GM18511 (cell line): ENCODE measurements around the gene RNF214.
"Not testable (repeated sequence)": the region's sequence is repeated elsewhere in the genome, so short reads cannot be mapped to it uniquely, and the experiment has no call there.

ENCODE experiments used
- ATAC-seq: cut with Tn5 transposase; IDR thresholded peaks from one replicate; pipeline ENCODE4 v1.9.1; 2021; ENCODE audit warnings: mild to moderate bottlenecking, moderate library complexity; ENCODE audit not compliant: unreplicated experiment

Gene RNF214

DNA sequence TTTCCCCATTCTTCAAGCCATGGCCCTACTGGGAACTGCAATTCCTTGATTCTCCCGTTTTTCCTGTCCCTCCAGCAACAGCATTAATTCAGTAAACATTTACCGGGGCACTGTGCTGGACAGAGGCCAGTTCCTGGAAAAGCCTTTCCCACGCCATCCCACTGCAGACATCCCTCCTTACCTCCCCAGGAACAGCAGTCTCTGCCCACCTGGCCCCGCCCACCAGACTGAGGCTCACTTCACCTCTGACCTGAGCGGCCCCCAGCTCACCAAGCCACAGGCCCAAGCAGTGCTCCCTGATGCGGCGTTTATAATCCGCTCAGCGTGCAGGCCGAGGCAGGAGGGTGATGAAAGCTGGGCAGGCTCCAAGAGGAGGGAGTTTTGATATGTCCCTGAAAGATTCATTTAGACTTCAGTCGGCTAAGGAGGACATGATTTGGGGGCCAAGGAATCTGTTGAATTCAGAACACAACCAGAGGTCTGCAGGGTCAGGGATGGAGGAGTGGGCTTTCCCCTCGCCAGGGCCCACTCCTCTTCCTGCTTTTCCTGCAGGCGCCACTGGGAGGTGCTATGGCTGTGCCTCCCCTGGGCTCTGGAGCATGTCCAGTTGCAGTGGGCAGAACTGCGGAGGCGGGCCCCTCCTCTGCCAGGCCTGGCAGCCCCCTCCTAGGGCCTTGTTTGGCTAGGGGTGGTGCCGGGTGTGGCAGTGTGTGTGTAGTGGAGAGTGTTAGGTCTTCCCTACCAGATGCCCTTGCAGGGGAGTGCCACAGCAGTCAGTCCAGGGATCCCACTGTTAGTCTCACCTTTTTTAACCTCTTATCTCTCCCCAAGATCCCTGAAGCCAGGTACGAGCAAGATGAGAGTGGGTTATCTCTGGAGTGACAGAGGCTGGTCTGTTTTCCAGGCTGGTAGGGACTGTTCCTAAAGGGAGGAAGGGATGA lies 34.7 kb upstream of the RNF214 start:
- no peak for ATAC-seq

DNA sequence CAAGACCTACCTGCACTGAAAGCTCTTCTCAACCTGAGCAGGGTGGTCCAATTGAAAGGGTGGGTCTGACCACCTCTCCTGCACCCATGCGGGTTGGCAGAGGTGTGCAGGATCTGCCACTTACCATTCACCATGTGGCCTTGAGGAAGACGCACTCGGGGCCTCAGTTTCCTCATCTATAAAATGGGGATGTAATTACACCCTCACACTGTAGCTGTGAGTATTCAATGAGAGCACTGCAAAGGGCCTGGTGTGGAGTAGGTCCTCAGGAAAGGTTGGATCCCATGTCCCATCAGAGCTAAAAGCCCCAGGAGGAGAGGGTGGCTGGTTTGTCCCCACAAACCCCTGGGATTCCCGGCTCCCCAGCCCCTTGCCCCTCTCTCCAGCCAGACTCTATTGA lies 33.9 kb upstream of the RNF214 start:
- ATAC-seq = no peak

DNA sequence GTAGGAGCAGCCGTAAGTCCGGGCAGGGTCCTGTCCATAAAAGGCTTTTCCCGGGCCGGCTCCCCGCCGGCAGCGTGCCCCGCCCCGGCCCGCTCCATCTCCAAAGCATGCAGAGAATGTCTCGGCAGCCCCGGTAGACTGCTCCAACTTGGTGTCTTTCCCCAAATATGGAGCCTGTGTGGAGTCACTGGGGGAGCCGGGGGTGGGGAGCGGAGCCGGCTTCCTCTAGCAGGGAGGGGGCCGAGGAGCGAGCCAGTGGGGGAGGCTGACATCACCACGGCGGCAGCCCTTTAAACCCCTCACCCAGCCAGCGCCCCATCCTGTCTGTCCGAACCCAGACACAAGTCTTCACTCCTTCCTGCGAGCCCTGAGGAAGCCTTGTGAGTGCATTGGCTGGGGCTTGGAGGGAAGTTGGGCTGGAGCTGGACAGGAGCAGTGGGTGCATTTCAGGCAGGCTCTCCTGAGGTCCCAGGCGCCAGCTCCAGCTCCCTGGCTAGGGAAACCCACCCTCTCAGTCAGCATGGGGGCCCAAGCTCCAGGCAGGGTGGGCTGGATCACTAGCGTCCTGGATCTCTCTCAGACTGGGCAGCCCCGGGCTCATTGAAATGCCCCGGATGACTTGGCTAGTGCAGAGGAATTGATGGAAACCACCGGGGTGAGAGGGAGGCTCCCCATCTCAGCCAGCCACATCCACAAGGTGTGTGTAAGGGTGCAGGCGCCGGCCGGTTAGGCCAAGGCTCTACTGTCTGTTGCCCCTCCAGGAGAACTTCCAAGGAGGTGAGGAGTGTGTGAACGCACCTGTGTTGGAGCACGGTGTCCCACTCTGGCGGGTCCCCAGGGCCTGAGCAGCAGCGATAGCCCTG lies 33.2 kb upstream of the RNF214 start, which contains the start of gene TAGLN:
TAGLN (plus strand) TSS at position 318 of the 863 bp plus-strand sequence. CDS start 3,644 bp downstream, outside the sequence.
- no peak for ATAC-seq

DNA sequence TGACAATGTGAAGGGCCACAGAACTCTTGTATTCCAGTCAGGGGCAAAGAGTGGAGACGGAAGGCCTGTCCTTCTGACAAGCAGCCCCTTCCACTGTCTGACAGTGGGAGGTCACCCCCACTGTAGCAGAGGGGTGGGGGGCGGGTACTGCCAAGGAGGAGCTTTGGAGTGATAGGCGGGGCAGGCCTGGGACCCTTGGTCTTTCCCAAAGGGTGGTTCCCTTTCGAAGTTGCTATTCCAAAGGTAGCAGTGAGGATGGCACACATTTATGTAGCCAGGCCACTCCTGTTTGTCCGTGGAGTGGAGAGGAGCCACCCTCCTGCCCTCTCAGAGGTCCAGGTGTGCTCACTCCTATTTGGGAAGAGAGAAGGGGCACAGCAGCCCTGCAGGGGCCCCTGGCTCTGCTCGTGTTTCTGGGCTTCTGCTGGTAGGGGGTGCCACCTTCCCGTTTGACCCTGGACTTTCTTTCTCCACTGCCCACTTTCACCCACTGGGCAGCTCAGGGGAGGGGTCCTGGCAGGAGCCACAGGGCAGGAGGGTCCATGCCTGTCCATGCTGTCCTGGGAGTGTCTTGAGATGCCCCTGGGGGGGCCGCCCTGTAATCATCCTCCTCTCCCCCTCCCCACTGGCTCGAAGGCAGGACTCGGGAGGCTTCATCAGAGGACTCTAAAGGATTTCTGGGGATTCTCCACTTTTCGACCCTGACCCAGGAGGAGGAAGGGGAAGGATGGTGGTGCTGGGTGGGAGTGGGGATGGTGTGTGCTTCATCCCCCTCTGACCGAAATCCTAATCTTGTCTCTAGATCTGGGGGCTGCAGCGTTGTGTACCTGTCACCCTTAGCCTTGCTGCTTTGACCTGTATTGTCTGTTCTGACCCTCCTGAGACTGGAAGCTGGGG lies 32.3 kb upstream of the RNF214 start:
- no peak for ATAC-seq

DNA sequence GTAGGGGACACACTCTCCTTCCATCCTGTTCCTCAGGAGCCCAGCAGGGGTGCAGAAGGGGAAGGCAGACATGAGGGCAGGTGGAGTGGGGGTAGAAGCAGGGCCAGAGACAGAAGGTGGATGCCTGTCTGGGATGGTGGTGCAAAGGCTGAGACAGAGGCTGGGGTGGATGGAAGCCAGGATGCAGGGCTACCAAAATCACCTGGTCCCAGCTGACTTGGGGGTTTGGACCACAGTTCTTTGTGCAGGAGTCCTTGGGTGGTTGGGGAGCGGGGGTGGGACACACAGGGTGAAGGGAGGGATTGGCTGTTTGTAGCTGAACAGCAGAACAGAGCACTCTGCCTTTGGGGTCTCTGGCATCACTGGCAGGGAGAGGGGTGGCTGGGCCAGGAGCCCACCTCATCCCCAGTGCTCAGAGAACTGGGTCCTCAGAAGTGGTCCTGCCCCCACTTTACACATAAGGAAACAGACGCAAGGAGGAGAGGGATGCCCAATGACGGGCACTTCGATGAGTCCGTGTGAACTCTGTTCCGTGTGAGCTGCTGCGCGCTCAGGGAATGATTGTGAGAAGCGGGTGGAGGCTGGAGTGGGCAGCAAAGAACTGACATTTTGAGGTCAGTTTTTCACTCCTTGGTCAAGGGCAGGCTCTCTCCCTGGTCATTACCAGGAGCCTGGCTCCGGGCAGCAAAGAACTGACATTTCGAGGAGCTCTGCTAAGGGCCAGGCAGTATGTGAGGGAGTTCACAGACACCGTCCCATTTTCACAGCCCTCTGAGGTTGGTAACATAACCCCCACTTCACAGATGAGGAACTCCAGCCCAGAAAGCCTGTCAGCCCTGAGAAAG lies 31.4 kb upstream of the RNF214 start:
- ATAC-seq = no peak

DNA sequence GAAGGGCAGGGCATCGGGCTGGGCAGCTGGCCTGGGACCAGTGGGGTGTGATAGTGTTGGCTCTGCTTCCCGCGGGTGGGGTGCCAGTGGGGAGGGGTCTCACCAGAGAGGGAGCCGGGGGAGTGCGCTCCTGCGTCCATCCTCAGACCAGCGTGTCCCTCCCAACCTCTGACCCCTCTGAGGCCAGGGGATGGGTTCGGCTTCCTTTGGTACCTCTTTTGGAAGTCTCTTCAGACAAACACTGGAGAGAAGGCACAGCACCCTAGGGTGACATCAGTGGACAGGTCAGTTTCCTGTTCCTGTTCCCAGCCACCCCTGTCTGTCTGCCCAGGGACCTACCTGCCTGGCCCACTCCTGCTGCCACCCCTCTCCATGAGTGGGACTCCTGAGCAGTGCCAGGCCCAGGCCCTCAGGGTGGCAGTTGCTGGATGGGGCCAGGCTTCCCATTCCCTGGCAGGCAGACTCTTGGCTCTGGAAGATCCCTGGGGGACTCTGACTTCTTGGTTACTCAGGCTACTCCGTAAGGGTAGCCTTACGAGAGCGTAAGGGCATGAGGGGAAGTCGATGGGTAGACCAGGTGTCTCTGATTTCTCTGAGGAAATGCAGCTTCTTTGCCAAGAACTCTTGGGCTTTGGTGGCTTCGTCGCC lies 30.7 kb upstream of the RNF214 start:
- no peak for ATAC-seq

DNA sequence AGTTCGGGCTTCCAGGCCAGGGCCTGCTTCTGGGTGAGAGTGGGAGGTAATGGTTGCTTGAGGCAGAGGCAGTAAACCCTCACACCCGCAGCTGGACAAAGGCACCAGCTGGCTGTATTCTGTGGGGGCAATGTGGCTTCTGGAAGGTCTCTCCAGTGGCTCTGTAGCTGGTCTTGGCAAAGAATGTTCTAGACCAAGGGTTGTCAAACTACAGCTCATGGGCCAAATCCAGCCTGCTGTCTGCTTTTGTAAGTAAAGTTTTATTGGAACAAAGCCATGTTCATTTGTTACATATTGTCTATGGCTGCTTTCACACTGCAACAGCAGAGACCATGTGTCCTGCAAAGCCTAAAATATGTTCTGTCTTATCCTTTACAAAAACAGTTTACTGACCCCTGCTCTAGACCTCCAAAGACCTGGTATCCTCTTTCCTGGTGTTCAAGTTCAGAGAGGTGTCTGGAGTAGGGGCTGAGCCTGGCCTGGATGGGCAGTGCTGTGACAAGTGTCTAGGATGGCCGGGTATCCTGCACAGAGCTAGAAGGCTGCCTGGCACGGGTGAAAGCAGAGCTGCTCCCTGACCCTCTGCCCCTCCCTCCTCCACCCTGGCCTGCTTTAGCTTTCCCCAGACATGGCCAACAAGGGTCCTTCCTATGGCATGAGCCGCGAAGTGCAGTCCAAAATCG lies 29.9 kb upstream of the RNF214 start:
- ATAC-seq = no peak

DNA sequence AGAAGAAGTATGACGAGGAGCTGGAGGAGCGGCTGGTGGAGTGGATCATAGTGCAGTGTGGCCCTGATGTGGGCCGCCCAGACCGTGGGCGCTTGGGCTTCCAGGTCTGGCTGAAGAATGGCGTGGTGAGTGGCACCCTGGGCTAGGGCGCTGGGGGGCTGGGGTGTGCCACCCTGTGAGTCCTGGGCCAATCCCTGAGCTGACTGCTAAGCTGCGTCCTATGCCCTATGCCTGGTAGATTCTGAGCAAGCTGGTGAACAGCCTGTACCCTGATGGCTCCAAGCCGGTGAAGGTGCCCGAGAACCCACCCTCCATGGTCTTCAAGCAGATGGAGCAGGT lies 29.4 kb upstream of the RNF214 start:
- ATAC-seq = no peak

DNA sequence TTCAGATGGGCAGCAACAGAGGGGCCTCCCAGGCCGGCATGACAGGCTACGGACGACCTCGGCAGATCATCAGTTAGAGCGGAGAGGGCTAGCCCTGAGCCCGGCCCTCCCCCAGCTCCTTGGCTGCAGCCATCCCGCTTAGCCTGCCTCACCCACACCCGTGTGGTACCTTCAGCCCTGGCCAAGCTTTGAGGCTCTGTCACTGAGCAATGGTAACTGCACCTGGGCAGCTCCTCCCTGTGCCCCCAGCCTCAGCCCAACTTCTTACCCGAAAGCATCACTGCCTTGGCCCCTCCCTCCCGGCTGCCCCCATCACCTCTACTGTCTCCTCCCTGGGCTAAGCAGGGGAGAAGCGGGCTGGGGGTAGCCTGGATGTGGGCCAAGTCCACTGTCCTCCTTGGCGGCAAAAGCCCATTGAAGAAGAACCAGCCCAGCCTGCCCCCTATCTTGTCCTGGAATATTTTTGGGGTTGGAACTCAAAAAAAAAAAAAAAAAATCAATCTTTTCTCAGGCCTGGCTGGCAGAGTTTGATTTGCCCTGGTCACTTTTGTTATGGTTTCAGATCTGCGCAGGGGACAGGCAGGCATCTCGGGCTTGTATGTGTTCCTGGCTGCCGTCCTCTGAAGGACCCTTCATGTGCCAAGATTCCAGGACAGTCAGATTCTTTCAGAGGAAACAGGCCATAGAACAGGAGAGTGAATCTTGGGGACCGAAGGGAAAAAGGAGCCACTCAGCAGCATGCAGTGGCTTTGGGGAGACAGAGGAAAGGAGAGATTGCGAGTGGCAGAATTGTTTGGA lies 28.0 kb upstream of the RNF214 start:
- ATAC-seq = no peak

DNA sequence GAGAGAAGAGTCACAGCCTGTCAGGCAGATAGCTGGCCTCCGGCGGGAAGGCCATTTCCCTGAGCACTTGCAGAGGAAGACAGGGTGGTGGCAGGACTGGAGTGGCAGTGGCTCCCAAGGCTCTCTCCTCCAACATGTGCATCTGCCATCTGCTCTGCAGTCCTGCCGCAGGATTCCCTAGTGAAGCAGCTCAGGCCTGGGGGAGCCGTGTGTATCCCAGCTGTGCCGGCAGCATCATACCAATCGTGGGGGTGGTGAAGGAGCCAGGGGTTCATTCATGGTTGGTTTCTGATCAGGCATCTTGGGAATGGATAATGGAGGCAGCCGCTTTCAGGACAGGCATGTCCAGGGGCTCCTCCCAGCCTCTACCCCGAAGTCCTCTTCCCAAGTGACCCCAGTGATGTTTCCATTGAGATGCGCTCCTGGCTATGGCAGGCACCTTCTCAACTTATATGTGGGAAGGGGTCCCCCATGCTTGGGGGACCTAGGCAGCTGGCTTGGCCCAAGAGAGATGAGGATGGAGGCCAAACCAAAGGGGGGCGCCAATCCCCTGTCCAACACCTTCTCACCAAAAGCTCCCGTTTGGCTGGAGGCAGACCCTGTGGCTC lies 27.2 kb upstream of the RNF214 start:
- no peak for ATAC-seq

DNA sequence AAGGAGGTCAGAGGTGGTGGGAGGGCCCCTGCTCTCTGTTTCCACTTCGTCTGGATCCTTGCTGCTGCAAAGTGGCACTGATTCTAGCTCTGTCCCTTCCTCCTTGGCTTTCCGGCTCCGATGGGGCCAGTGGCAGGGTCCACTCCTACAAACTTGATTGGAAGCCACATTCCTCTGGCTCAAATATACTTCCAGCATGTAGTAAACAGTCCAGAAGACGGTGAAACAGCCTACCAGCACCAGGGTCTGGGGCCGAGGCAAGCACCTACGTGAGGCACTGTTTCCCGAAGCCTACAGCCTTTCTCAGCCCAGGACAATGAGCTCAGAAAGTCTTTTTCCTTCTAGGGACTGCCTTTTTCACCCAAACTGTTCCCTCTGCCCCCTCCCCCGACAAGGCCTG lies 26.4 kb upstream of the RNF214 start:
- ATAC-seq = not testable (repeated sequence)

DNA sequence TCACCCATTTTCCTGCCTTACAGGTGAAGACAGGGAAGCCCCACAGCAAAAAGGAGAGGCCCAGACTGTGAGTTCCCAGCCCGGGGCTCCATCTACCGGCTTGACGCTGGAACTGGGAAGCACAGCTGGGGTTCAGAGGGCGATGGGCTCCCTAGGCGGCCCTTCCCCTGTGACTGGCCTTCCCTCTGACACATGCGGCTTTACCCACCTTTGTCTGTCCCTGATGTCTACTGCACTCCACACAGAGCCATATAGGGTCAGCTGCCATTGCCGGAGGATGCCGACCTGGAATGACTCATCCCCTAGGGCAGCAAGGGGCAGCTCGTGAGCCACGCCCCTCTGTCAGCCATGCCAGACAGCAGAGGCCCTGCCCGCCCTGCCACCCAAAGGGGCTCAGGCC lies 25.6 kb upstream of the RNF214 start:
- ATAC-seq = not testable (repeated sequence)

DNA sequence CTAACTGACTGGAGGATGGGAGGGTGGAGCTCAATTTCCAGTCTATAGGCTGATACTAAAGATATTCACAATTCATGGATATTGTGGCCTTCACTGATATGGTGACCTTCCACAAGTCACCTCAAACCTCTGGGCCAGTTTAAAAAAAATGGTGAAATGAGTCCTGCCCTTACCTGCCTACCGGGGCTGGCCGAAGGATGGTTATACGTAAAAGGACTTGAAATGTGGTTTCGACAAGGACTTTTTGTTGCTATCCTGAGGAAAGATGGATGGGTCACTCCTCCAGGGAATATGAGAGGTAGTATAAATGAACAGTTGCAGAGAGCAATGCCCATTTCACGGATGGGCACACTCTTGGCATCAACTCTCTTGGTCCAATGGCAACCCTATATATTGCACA lies 25.0 kb upstream of the RNF214 start:
- not testable (repeated sequence) for ATAC-seq

DNA sequence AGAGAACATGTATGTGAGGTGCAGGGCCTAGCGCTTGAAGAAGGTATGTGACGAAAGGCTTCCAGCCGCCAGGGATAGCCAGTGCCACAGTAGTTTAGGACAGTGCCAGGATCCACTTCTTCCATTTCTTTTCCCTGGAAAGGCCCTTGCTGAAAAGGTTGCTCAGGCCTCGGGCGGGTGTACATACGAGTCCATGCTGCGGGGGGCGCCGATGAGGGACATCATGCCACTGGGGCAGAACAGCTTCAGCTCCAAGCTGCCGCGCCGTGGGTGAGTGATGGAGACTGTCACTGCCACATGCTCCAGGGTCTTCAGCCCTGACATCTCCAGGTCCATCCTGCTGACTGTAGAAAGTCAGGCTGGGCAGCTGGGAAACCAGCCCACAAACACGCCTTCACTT lies 23.8 kb upstream of the RNF214 start:
- not testable (repeated sequence) for ATAC-seq

DNA sequence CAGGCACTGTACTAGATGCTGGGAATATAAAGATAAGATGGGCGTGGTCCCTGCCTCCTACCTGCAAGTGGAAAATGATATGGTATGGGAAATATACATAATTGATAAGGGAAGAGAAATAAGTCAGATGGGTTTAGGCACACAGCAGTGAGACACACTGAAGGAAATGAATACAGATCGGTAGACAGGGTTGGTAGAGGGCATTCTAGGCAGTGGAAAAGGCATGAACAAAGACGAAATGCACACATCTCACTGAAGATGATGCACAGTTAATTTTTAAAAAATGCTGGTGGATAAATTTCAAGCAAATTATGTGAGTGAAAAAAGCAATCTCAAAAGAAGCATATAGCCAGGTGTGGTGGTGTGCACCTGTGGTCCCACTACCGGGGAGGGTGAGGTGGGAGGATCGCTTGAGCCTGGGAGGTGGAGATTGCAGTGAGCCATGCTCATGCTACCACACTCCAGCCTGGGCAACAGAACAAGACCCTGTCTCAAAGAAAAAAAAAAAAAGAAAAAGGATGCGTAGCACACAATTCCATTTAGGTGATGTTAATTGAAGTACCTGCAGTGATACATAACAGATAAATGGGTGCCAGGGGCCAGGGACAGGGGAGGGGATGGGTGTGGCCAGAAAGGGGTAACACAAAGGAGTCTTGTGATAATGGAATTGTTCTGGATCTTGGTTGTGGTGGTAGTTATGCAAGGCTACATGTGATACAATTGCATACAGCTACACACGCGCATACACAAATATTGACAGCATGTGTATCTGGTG lies 22.9 kb upstream of the RNF214 start:
- not testable (repeated sequence) for ATAC-seq

DNA sequence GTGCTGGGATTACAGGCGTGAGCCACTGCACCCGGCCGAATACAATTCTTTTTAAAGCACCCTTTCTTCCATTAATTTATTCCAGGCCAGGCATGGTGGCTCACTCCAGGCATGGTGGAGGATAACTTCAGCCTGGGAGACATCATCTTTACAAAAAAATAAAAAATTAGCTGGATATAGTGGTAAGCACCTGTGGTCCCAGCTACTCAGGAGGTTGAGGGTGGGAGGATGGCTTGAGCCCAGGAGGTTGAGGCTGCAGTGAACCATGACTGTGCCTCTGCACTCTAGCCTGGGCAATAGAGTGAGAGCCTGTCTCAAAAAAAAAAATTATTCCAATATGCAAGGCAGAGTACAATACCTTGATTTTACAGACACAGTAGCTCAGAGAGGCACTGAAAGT lies 21.9 kb upstream of the RNF214 start:
- no peak for ATAC-seq
